Stimulated activated naive CD4-positive, alpha-beta T cell treated with Interleukin-2 at 50 U/mL for 16 hours (primary cell): ENCODE data around the gene MARCHF3.

Experiments
- DNase-seq: peaks from one replicate; lab custom pipeline; 2025; lab: John Stamatoyannopoulos, UW

MARCHF3 gene

DNA sequence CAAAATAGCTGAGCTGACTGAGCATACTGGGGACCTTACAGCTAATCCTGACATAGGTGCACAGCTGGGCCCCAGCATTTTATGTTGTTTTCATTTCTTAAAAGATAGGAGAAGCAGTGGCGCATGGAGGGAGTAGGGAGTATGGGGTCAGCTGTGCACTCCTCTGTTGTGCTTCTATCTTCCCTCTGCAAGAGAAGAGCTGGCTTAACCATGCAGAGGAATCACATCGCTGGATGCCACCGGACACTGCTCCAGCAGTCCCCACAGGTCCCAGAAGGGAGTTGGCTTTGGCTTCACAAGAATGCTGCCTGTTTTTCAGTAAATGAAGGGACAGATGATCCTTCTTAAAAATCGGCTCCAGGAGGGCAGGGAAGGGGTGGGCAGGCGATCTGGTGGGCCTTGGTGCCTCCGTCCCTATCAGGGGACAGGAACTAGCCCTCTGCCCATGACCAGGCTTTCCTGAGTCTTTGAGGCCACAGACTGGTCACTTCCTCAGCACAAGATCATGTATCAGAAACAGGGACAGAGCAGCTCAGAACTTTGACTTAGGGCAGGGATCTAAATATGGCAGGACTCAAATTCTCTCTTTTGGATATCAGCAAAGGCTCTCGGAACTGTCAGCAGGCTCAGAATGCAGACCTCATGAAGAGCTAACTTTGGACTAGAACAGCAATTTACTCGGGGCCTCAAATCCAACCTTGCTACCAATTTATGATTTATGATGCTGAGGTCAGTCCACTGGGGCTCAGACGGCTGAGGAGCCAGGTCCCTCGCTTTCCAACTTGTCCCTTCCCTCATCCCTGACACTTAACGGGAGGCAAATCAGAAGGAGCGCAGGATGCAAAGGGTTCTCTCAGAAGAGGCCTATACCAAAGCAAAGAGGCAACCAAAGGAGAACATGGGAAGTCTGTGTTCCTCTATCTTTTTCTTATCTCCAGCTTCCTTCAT, 47.2 kb downstream of the MARCHF3 start:
- no peak for DNase-seq

DNA sequence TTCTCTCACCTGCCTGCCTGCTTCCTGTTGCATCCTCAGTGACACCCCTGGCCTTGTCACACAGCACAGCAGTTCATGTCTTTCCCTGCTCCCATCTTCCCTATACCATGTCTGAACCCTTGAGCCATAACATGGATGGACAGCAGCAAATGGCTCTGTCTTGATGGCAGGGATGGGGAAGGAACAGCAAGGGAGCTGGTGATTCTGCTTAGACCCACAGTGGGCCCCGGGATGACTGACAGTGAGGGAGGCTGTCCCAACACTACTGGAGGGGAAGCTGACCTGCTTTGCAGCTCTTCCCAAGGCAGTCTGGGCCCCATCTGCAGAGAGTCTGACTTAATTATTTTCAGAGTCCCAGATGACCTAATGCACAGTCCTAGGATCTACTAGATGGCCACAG, 48.2 kb downstream of the MARCHF3 start:
- no peak for DNase-seq

DNA sequence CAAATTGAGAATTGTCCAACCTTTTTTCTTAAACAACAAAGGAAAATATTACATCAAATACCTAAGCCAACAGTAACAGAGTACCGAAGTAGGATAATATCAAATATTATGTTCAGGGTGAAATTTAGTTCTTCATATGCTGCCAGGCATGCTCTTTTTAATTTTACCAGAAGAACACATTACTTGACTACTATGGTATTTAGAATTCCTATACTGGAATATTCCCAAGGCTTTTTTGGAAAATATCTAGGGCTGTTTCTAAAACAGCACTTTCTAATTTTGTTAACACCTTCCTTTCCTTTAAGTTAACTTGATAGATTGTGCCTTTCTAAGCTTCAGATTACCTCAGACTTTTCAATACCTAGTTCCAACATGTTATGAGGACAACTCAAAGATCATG, 48.7 kb downstream of the MARCHF3 start:
- DNase-seq = no peak

GRCh38 chr5:126981222-126981621, 49.1 kb downstream of the MARCHF3 start:
- DNase-seq = no peak

DNA sequence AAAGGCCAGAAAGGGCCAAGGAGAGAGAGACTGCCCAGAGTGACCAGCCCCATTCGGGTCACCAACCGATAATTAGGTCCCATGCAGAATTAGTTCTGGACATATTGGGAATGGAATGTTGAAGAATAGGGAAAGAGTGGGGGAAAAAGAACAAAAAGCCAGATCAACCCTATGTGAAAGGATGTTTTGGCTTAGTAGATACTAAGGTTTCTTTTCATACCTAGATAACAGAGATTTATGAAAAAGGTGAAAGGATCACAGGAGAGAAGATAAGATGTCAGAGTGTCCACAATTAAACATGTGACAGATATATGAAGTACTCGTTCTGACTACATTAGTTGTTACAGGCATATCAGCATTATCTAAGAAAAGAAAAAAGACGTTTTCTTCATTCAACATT, 52.1 kb downstream of the MARCHF3 start:
- no peak for DNase-seq

DNA sequence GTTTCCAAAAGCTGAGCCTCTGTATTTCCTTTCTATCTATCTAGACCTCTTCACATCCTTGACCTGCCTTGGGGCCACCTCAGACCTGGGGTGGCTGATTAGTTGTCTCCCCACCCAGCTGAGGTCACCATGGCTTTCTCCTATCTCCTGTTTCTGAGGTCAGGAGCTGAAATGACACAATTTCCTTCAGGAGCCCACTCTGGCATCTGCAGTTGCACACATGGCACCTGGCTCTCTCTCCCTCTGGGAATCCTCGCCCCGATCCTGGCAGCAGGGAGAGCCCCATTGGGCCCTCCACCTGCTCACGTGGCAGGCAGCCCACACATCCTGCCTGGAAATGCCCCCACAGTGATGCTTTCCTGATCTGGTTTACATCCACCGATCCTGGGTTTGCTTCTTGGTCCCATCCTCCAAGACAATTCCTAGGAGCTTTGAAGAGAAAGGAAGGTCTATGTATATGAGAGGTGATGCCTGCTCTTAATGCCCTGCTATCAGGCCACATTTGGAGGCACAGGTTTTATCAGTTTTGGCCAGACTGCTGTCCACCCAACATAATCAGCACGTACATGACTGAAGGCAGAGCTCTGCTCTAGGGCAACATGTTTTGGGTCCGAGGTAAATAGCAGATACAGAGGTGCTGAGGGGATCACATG, 53.7 kb downstream of the MARCHF3 start:
- DNase-seq = no peak

DNA sequence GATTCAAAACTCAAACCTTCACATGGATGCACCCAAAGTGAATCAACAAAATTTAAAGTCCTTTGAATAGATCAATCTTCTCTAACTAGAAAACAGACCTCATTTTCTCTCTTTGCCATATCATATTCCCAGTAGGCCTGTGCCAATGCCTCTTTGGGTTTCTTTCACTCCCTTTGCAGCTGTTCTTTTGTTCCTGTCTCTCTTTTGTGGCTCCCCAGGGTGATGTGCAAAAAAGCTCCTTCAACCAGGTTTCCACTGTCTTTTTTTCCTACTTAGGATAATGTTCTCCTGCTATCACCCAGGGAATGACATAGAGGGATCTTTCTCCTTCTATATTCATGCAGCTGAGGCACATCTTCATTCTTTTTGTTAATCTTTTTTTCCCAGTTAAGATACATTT, 54.6 kb downstream of the MARCHF3 start:
- no peak for DNase-seq

DNA sequence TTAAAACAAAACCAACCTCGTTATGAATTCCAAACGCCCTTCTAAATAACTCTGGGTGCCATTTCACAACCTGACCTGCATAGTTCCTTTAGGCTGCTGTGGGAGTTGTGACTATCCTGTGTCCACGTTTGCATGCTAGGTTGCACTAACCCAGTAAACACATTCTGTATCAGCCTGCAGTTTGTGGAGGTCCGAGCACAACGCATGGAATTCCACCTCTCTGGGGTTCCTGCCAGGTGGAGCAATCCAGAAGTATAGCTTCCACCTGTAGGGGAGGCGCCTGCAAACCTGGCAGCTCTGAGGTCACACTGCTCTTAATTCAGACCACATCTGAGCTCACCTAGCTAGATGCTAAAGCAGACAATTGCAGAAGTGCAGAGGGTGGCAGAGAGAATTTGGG, 57.2 kb downstream of the MARCHF3 start:
- DNase-seq = no peak

GRCh38 chr5:126972062-126972895, 58.1 kb downstream of the MARCHF3 start:
- no peak for DNase-seq

- no peak for DNase-seq
Observed at GRCh38 chr5:126971455-126972031, 58.8 kb downstream of the MARCHF3 start.

DNA sequence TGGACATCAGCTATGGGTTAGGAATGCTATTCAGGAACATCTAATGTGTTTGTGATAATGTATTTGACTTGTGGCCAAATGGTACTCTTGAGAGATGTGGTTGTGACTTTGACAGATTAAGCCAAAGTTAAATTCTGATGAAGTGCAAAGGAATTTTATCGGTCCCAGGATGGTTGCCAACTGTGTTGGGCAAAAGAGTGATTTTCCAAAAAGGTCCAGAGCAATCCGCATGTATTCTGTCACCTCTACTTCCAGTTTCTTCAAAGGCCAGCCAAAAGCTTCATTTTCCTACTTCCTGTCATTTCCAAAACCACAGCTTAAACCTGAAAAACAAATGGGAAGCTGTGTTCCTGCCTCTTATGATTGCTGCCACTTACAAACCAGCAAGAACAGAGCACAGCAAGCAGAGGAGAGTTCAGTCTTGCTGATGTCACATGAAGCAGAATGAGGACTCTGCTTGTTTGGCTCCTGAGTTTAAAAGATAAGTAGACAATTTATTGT, 59.8 kb downstream of the MARCHF3 start:
- no peak for DNase-seq

- DNase-seq = no peak
Observed at GRCh38 chr5:126969548-126969947, 60.8 kb downstream of the MARCHF3 start.

- no peak for DNase-seq
Observed at GRCh38 chr5:126967808-126968466, 62.4 kb downstream of the MARCHF3 start.

DNA sequence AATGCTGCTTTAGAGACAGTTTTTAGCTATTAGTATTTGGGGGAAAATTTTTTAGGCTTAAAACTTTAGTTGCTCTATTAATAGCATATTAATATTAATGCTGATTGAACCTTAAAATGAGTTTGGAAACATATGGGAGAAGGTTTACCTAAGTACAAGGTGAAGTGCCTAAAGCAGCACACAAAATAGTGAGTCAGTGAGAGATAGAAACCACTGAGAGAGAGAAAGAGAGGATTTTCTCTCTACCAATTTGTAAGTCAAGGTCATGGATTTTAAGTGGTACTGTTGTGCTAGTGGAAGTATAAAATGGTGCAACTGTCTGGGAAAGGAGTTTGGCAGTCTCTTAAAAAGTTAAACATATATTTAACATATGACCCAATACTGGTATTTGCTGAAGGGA, 64.9 kb downstream of the MARCHF3 start:
- no peak for DNase-seq

DNA sequence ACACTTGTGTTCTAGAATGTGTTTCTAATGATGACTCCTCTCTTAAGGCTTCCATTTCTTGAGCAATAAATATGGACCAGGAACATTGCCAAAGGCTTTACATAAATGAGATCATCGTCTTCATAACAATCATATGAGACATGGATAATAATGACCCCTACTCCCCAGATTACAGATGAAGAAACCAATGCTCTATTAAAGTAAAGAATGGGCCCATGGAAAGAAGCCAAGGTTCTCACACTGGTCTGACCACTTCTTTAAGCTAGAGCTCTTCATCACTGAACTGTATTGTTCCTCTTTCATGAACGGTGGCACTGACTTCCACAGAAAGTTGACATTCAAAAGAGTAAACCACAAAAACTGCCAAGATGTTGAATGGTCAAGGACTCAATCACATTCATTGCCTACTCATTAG, 65.3 kb downstream of the MARCHF3 start:
- DNase-seq = no peak

DNA sequence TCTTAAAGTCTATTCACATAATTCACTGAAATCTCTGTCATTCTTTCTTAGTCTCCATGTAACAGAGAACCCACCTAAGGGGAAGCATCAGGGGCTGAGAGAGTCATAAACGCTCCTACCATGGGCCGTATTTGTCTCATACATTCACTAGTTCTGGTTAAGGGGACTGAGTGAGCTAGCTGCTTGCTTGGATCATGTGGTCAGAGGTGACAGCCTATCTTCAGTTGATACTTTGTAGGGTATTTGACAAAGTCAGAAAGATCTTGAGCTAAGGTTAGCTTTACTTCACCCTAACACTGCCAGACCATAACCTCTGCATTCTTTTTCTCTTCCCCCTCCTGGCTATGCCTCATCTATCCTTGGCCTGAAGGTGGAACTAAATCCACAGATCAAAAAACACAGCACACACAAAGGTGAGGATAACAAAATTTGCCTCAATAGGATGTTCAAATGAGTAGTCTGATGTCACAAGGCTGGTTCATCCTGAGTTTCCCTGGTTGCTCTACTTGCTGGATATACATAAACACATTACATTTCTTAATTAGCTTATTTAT, 66.5 kb downstream of the MARCHF3 start:
- no peak for DNase-seq

DNA sequence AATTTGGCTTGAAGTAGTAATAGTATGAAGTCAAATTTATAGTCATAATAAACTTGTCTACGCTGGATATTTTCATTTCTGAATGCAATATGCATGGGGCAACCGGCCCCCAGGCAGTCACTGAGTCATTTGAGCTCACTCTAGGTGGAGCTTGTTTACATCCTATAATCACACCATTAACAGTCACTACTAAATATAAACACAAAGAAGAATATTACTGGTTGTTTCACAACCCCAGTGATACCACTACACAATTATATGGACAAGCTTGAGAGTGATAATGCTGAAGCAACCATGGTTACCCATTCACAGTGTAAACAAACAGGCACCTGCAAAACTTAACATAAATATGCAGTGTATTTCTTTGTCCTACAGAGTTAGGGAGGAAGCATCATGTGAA, 68.7 kb downstream of the MARCHF3 start:
- no peak for DNase-seq

- DNase-seq = no peak
Observed at GRCh38 chr5:126961128-126961527, 69.2 kb downstream of the MARCHF3 start.

DNA sequence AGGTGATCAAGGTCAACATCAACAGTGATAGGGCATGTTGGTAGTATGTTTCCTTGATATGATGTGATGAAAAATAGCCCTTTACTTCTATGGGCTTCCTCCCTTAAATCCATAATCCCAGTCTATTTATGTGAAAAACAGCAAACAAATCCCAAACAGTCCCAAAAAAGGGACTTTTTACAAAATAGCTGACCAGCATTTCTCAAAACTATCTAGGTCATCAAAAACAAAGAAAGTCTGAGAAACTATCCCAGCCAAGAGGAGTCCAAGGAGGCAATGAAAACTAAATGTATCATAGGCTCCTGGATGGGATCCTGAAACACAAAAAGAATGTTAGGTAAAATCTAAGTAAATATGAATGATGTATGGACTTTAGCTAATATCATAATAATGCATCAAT, 71.2 kb downstream of the MARCHF3 start:
- no peak for DNase-seq

DNA sequence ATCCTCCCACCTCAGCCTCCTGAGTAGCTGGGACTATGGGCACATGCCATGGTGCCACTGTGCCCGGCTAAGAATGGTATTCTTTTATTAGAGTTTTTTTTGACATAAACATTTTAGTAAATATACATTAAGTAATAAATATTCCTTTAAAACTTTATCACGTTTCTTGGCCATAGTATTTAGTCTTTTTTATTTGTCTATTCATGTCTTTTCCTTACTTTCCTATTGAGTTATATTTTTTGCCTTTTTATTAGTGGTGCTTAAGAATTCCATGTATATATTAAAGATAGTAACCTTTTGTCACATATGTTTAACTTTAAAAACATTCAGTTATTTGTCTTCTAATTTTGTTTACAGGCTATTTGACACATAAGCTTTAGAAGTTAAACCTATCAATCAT, 73.4 kb downstream of the MARCHF3 start:
- no peak for DNase-seq

GRCh38 chr5:126954981-126955380, 75.4 kb downstream of the MARCHF3 start:
- no peak for DNase-seq
